Breast epithelium (tissue), 4 donors: ENCODE results near the gene PPM1H. TPM values are rescaled to one million over a fixed set of nuclear protein-coding genes. Genes with fewer than 3 reads are reported as not detected.

ENCODE experiments used
- DNase-seq, 2 donors: peaks; one replicate each; pipeline ENCODE4 v3.0.0-alpha.2; 2019; ENCODE audit warnings: low spot score in 2 of 2
- H3K27ac ChIP-seq, 2 donors: fragments of 200-600 bp; sonication (generic) in 1 of 2; one replicate each; pipeline ENCODE4 v1.5.1; 2016 to 2019; ENCODE audit warnings: mild to moderate bottlenecking in 1 of 2
- H3K27me3 ChIP-seq, 2 donors: fragments of 200-600 bp; sonication (generic) in 1 of 2; one replicate each; pipeline versions ENCODE4 v1.5.1 to v1.6.0; 2017 to 2019; ENCODE audit warnings: control low read depth in 1 of 2, mild to moderate bottlenecking in 1 of 2
- H3K36me3 ChIP-seq: fragments of 200-600 bp; one replicate; pipeline ENCODE4 v1.5.1; 2019
- H3K4me1 ChIP-seq, 2 donors: fragments of 200-600 bp; sonication (generic); one replicate each; pipeline ENCODE4 v1.5.1; 2016 to 2019; ENCODE audit warnings: control low read depth in 1 of 2
- H3K4me3 ChIP-seq, 3 donors: fragments of 200-600 bp; sonication (generic); 1 replicate in 2 of 3; 2 replicates in 1 of 3; pipeline ENCODE4 v1.5.1; 2016 to 2019; ENCODE audit warnings: mild to moderate bottlenecking in 3 of 3, moderate library complexity in 2 of 3
- H3K9me3 ChIP-seq, 2 donors: fragments of 200-600 bp; sonication (generic) in 1 of 2; one replicate each; pipeline ENCODE4 v1.5.1; 2016 to 2019; ENCODE audit warnings: control low read depth in 1 of 2
- POLR2A ChIP-seq: fragments of 450-650 bp; IDR thresholded peaks from one replicate; pipeline ENCODE4 v1.6.1; 2016; ENCODE audit warnings: antibody characterized with exemption, mild to moderate bottlenecking, moderate library complexity
- POLR2AphosphoS5 ChIP-seq, 3 donors: sonication (generic); formaldehyde crosslinking; IDR thresholded peaks; one replicate each; pipeline ENCODE4 v1.6.1; 2017; ENCODE audit warnings: antibody characterized with exemption in 3 of 3
- intact Hi-C: fragments of 100-400 bp; cut with DNase I; formaldehyde crosslinking; loops from one replicate; pipeline ENCODE4 v1.15.1; 2023; ENCODE audit warnings: low total_unique reads
- total RNA-seq, 3 donors: library from RNA; depleted of rRNA; stranded (reverse); fragments of >200 nt; gene quantifications; one replicate each; pipeline ENCODE4 v1.1.0, GENCODE V29; 2016
- TF ChIP-seq, protein P1 (sequence below), 3 donors: fragments of 450-650 bp; IDR thresholded peaks; one replicate each; pipeline ENCODE4 v1.5.1; 2016 to 2017; ENCODE audit warnings: antibody characterized with exemption in 3 of 3, mild to moderate bottlenecking in 3 of 3, moderate library complexity in 3 of 3

PPM1H gene, protein sequence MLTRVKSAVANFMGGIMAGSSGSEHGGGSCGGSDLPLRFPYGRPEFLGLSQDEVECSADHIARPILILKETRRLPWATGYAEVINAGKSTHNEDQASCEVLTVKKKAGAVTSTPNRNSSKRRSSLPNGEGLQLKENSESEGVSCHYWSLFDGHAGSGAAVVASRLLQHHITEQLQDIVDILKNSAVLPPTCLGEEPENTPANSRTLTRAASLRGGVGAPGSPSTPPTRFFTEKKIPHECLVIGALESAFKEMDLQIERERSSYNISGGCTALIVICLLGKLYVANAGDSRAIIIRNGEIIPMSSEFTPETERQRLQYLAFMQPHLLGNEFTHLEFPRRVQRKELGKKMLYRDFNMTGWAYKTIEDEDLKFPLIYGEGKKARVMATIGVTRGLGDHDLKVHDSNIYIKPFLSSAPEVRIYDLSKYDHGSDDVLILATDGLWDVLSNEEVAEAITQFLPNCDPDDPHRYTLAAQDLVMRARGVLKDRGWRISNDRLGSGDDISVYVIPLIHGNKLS
- 10 to 100 TPM in 2 of 3 donors, 1 to 10 TPM in 1; 2.2 to 15.4 (median 13.5) TPM for total RNA-seq

DNA sequence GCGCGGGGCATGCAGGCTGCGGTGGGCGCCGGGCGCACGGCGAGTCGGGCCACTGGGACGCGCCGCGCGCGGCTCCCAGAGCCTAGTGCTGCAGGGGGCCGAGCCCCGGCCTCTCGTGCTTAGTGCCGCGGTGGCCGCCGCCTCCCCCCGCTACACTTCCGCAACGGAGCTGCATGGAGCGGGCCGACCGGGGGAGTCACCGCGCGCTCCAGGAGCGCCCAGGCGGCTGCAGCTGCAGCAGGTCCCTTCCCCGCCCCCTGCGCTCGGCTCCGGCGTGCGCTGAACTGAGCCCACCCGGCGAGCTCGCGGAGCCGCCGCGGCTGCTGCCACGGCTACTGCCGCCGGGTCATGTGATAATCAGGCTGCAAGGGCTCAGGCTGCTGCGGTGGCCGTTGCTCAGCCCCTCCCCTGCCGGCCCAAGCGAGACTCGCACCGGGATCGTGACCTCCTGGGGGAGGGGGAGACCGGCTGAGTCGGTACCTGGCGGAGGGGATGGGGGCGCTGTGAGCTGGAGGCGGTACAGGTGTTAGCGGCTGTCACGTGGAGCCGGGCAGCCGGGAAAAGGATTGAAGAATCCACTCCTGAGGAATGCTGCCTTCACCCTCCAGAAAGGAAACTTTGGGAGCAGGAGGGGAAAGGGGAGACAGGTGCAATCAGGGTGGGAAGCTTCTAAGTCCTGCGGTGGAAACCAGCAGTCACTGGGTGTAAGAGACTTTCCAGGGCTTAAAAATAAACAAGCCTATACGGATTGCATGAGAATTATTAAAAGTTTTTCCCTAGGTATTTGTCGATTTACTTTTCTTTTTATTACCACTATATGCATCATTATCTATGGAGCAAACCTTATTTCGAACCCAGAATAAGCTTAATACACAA lies at the start of gene PPM1H:
Gene PPM1H, minus strand, starts transcription at position 352 of the 876 bp plus-strand sequence. CDS start 414 bp downstream, outside the sequence.
- H3K27me3 ChIP-seq: no peaks in the 10 kb centered on the region
- H3K36me3 ChIP-seq: no peaks in the 10 kb centered on the region
- peak within 1 kb of the TSS; percentile 8 to 9 for H3K27ac ChIP-seq
- intact Hi-C loops: no loop called here
- H3K4me1 ChIP-seq: no peaks in the 10 kb centered on the region
- TF ChIP-seq POLR2A (no peak), POLR2AphosphoS5 (IDR thresholded peaks at IDR 0.05) (peak in 1 of 3 donors; percentile 53)
- TF ChIP-seq, protein P1, sequence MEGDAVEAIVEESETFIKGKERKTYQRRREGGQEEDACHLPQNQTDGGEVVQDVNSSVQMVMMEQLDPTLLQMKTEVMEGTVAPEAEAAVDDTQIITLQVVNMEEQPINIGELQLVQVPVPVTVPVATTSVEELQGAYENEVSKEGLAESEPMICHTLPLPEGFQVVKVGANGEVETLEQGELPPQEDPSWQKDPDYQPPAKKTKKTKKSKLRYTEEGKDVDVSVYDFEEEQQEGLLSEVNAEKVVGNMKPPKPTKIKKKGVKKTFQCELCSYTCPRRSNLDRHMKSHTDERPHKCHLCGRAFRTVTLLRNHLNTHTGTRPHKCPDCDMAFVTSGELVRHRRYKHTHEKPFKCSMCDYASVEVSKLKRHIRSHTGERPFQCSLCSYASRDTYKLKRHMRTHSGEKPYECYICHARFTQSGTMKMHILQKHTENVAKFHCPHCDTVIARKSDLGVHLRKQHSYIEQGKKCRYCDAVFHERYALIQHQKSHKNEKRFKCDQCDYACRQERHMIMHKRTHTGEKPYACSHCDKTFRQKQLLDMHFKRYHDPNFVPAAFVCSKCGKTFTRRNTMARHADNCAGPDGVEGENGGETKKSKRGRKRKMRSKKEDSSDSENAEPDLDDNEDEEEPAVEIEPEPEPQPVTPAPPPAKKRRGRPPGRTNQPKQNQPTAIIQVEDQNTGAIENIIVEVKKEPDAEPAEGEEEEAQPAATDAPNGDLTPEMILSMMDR (IDR thresholded peaks at IDR 0.05): peak; percentile 18 to 42 (median 36)
- H3K9me3 ChIP-seq: no peaks in the 10 kb centered on the region
- DNase-seq: peak; percentile 33 to 86
- peak within 1 kb of the TSS; percentile 74 to 79 (median 78) for H3K4me3 ChIP-seq

DNA sequence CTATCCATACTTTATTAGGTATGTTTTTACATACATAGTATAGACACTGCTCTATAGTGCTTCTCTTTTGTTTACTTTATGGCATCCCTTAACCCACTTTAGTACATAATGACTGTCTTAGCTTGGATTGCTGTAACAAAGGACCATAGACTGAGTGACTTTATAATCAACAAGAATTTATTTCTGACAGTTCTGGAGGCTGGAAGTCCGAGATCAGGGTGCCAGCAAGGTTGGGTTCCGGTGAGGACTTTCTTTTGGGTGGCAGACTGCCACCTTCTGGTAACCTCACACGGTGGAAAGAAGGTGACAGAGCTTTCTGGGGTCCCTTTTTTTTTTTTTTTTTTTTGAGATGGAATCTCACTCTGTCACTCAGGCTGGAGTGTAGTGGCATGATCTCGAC lies 48.6 kb upstream of the PPM1H start:
- no peaks in the 10 kb centered on the region for H3K36me3 ChIP-seq
- no peak for DNase-seq
- H3K4me3 ChIP-seq: no peak overlapping the region
- no peaks in the 10 kb centered on the region for H3K9me3 ChIP-seq
- no peaks in the 10 kb centered on the region for H3K27me3 ChIP-seq
- no peak for TF ChIP-seq POLR2A
- TF ChIP-seq, protein P1 (IDR thresholded peaks at IDR 0.05): no peak
- TF ChIP-seq POLR2AphosphoS5 (IDR thresholded peaks at IDR 0.05): no peak
- intact Hi-C loops: no loop called here
- no peaks in the 10 kb centered on the region for H3K4me1 ChIP-seq
- H3K27ac ChIP-seq: no peak overlapping the region

DNA sequence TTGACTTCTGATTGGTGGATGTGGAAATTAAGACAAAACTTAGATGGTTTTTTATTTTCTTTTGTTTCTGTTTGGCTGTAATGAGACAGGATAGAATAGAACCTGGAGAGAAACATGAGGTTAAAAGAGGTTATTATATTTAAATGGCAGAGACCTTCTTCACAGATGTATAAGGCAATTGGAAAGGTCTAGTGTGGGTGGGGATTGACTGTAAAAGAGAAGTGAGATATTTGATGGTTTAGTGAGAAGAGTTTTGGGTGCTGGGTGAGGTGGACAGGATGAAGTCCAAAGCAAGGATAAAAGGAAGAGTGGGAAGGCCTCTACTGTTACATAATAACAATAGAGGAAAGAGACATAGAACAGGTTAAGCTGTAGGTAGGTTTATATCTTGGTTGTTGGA lies 43.8 kb upstream of the PPM1H start:
- intact Hi-C loops: no loop called here
- no peak for DNase-seq
- H3K4me3 ChIP-seq: no peak overlapping the region
- H3K4me1 ChIP-seq: no peaks in the 10 kb centered on the region
- H3K9me3 ChIP-seq: no peaks in the 10 kb centered on the region
- H3K27me3 ChIP-seq: no peaks in the 10 kb centered on the region
- no peaks in the 10 kb centered on the region for H3K36me3 ChIP-seq
- H3K27ac ChIP-seq: no peak overlapping the region
- TF ChIP-seq, protein P1 (IDR thresholded peaks at IDR 0.05): no peak
- TF ChIP-seq POLR2A (no peak), POLR2AphosphoS5 (IDR thresholded peaks at IDR 0.05) (no peak)

DNA sequence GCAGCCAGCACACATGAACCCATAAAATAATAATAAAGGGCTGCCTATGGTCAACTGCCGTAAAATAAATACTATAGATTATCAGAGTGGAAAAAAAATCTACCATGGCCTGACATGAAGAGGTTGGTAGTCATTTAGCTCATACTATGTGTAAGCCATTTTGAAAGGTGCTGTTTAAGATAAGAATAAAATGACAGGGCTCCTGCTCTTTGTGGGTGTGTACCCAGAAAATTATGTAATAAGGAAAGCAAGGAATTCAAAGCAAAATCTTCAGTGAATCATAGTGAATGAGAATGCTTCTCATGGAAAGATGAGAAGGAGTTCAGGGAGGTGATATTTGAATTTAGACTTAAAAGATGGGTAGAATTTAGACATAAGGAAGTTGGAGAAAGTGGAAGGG lies 42.9 kb upstream of the PPM1H start:
- no peak overlapping the region for H3K4me3 ChIP-seq
- H3K27ac ChIP-seq: no peak overlapping the region
- H3K4me1 ChIP-seq: no peaks in the 10 kb centered on the region
- no peaks in the 10 kb centered on the region for H3K36me3 ChIP-seq
- DNase-seq: no peak
- intact Hi-C loops: no loop called here
- TF ChIP-seq POLR2AphosphoS5 (IDR thresholded peaks at IDR 0.05): no peak
- no peak for TF ChIP-seq POLR2A
- TF ChIP-seq, protein P1 (IDR thresholded peaks at IDR 0.05): no peak
- H3K9me3 ChIP-seq: no peaks in the 10 kb centered on the region
- no peaks in the 10 kb centered on the region for H3K27me3 ChIP-seq
